GM12875 (cell line): Measurements from ENCODE around the gene PCDHB5.
"Not testable (repeated sequence)": the region's sequence is repeated elsewhere in the genome, so short reads cannot be mapped to it uniquely, and the experiment has no call there.

Source experiments
- H3K4me3 ChIP-seq: one replicate; pipeline ENCODE4 v1.5.1; 2011; ENCODE audit warnings: low read depth, low read length, control low read depth
- TF ChIP-seq, protein P1 (sequence below): IDR thresholded peaks from 2 replicates; pipeline ENCODE4 v1.5.1; 2011; ENCODE audit warnings: low read depth, mild to moderate bottlenecking, control low read depth, inconsistent platforms, low read length, moderate library complexity, borderline replicate concordance; ENCODE audit not compliant: insufficient read depth

PCDHB5 gene

DNA sequence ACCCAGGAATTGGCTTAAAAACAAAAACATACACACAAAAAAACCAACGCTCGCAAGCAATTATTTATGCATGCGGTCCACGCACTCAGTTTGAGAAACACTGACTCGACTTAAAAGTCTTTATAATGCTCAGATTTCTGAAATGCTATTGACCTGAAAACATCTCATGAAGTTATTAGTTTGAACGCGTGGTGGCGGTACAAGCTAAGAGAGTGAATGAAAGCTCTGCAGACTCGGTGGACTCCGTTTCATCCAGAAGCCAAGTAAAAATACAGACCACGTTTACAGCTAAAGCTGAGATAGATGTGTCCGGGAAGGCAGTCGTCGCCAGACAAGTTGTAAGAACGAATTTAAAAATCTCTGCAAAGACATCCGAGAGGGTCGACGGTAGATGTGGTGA, 14.8 kb downstream of the PCDHB5 start, which contains the start of gene PCDHB6:
Gene PCDHB6, plus strand, starts transcription at position 246 of the 400 bp plus-strand sequence. CDS start 201 bp downstream, outside the sequence.
- H3K4me3 ChIP-seq, result no peak within 1 kb of the TSS
- TF ChIP-seq, protein P1, sequence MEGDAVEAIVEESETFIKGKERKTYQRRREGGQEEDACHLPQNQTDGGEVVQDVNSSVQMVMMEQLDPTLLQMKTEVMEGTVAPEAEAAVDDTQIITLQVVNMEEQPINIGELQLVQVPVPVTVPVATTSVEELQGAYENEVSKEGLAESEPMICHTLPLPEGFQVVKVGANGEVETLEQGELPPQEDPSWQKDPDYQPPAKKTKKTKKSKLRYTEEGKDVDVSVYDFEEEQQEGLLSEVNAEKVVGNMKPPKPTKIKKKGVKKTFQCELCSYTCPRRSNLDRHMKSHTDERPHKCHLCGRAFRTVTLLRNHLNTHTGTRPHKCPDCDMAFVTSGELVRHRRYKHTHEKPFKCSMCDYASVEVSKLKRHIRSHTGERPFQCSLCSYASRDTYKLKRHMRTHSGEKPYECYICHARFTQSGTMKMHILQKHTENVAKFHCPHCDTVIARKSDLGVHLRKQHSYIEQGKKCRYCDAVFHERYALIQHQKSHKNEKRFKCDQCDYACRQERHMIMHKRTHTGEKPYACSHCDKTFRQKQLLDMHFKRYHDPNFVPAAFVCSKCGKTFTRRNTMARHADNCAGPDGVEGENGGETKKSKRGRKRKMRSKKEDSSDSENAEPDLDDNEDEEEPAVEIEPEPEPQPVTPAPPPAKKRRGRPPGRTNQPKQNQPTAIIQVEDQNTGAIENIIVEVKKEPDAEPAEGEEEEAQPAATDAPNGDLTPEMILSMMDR, result no peak

DNA sequence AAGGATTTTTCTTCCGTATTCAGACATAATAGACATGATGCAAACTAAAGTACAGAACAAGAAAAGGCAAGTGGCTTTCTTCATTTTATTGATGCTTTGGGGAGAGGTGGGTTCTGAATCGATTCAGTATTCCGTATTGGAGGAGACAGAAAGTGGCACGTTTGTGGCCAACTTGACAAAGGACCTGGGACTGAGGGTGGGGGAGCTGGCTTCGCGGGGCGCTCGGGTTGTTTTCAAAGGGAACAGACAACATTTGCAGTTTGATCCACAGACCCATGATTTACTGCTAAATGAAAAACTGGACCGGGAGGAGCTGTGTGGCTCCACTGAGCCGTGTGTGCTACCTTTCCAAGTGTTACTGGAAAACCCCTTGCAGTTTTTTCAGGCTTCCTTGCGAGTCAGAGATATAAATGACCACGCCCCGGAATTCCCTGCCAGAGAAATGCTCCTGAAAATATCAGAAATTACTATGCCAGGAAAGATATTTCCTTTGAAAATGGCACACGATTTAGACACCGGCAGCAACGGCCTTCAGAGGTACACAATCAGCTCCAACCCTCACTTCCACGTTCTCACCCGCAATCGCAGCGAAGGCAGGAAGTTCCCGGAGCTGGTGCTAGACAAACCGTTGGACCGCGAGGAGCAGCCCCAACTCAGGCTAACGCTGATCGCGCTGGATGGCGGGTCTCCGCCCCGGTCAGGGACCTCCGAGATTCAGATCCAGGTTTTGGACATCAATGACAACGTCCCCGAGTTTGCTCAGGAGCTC, 15.4 kb downstream of the PCDHB5 start:
- TF ChIP-seq, protein P1, result no peak
- no peak overlapping the region for H3K4me3 ChIP-seq

DNA sequence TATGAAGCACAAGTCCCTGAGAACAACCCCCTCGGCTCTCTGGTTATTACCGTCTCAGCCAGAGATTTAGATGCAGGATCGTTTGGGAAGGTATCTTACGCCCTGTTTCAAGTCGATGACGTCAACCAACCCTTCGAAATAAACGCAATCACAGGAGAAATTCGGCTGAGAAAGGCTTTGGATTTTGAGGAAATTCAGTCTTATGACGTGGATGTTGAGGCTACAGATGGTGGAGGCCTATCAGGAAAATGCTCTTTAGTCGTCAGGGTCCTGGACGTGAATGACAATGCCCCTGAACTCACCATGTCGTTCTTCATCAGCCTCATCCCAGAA, 16.0 kb downstream of the PCDHB5 start:
- TF ChIP-seq, protein P1, result no peak
- H3K4me3 ChIP-seq, result no peak overlapping the region

DNA sequence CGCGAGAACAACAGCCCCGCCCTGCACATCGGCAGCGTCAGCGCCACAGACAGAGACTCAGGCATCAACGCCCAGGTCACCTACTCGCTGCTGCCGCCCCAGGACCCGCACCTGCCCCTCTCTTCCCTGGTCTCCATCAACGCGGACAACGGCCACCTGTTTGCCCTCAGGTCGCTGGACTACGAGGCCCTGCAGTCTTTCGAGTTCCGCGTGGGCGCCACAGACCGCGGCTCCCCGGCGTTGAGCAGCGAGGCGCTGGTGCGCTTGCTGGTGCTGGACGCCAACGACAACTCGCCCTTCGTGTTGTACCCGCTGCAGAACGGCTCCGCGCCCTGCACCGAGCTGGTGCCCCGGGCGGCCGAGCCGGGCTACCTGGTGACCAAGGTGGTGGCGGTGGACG, 16.6 kb downstream of the PCDHB5 start:
- not testable (repeated sequence) for H3K4me3 ChIP-seq

DNA sequence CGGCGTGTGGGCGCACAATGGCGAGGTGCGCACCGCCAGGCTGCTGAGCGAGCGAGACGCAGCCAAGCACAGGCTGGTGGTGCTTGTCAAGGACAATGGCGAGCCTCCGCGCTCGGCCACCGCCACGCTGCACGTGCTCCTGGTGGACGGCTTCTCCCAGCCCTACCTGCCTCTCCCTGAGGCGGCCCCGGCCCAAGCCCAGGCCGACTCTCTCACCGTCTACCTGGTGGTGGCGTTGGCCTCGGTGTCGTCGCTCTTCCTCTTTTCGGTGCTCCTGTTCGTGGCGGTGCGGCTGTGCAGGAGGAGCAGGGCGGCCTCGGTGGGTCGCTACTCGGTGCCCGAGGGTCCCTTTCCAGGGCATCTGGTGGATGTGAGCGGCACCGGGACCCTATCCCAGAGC, 17.1 kb downstream of the PCDHB5 start:
- H3K4me3 ChIP-seq, result not testable (repeated sequence)

DNA sequence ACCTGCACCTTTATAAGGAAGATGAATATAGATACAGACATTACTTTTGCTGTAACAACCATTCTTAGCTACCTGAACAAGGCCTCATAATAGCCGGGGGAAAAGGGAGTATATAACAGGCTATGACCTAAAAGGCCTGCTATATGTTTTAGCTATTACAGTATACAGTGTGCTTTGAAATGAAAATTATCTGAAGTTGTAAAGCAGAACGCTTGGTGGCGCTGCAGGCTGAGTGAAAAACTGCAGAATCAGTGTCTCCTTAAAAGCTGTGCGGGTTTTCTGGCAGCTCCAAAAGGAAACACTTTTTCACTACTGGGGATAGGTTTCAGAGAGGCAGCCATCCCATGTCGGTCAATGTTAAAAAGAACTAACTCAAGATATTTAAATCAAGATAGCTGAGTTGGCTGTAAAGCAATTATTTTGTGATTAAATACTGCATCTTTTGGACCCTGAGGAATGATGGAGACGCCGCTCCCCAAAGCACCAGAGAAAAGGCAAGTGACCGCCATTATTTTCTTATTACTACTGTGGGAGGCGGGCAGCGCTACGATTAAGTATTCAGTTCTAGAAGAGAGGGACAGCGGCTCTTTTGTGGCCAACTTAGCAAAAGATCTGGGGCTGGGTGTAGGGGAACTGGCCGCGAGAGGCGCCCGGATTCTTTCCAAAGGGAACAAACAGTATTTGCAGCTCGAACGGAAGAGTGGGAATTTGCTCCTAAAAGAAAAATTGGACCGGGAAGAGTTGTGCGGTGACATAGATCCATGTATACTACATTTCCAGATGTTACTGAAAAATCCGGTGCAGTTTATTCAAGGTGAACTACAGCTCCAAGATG, 20.8 kb downstream of the PCDHB5 start:
- TF ChIP-seq, protein P1, result no peak

DNA sequence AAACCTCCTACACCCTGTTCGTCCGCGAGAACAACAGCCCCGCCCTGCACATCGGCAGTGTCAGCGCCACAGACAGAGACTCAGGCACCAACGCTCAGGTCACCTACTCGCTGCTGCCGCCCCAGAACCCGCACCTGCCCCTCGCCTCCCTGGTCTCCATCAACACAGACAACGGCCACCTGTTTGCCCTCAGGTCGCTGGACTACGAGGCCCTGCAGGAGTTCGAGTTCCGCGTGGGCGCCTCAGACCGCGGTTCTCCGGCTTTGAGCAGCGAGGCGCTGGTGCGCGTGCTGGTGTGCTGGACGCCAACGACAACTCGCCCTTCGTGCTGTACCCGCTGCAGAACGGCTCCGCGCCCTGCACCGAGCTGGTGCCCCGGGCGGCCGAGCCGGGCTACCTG, 22.4 kb downstream of the PCDHB5 start:
- not testable (repeated sequence) for H3K4me3 ChIP-seq

More for the DNA sequence above, 20.8 kb downstream of the PCDHB5 start:
- no peak overlapping the region for H3K4me3 ChIP-seq

DNA sequence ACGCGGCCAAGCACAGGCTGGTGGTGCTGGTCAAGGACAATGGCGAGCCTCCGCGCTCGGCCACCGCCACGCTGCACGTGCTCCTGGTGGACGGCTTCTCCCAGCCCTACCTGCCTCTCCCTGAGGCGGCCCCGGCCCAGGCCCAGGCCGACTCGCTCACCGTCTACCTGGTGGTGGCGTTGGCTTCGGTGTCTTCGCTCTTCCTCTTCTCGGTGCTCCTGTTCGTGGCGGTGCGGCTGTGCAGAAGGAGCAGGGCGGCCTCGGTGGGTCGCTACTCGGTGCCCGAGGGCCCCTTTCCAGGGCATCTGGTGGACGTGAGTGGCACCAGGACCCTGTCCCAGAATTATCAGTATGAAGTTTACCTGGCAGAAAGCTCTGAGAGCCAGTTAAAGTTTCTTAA, 22.9 kb downstream of the PCDHB5 start:
- not testable (repeated sequence) for H3K4me3 ChIP-seq

DNA sequence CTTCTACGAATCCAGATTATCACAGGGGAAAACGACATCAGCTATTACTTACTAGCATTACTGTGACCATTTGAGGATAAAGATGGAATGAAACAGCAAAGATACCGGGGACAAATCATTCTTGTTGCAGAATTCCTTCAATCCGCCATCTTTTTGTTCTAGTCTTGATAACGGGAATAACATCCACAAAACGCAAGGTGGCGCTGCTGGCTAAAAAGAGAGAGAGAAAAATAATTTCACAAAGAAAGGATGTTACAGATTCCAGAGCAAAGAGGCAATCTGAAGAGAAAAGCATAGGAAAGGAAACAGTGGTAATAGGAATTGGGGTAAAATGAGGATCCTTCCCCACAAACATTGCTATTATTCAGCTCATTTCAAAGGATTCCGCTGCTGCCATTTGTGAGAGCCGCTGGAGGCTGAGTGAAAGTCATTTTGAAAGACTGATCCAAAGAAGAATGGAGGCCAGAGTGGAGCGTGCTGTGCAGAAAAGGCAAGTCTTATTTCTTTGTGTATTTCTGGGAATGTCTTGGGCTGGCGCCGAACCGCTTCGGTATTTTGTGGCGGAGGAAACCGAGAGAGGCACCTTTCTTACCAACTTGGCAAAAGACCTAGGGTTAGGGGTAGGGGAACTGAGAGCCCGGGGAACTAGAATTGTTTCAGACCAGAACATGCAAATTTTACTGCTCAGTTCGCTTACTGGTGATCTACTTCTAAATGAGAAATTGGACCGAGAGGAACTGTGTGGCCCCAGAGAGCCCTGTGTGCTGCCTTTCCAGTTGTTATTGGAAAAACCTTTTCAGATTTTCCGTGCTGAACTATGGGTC, 37.6 kb downstream of the PCDHB5 start, which contains the start of gene PCDHB7:
Gene PCDHB7, plus strand, starts transcription at position 264 of the 824 bp plus-strand sequence. Its CDS starts 192 bp downstream, at position 456.
- TF ChIP-seq, protein P1, result peak; percentile 10; the same call in 1 of the 2 replicates
- no peak within 1 kb of the TSS for H3K4me3 ChIP-seq

DNA sequence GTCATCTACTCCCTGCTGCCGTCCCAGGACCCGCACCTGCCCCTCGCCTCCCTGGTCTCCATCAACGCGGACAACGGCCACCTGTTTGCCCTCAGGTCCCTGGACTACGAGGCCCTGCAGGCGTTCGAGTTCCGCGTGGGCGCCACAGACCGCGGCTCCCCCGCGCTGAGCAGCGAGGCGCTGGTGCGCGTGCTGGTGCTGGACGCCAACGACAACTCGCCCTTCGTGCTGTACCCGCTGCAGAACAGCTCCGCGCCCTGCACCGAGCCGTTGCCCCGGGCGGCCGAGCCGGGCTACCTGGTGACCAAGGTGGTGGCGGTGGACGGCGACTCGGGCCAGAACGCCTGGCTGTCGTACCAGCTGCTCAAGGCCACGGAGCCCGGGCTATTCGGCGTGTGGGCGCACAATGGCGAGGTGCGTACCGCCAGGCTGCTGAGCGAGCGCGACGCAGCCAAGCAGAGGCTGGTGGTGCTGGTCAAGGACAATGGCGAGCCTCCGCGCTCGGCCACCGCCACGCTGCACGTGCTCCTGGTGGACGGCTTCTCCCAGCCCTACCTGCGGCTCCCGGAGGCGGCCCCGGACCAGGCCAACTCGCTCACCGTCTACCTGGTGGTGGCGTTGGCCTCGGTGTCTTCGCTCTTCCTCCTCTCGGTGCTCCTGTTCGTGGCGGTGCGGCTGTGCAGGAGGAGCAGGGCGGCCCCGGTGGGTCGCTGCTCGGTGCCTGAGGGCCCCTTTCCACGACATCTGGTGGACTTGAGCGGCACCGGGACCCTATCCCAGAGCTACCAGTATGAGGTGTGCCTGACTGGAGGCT, 39.5 kb downstream of the PCDHB5 start:
- H3K4me3 ChIP-seq, result not testable (repeated sequence)
